ENCODE data around the gene STMND1. TPM values are rescaled to one million over a fixed set of nuclear protein-coding genes. Genes with fewer than 3 reads are reported as not detected.

STMND1 gene
- total RNA-seq, 1 experiment from 2014 or later = not detected

DNA sequence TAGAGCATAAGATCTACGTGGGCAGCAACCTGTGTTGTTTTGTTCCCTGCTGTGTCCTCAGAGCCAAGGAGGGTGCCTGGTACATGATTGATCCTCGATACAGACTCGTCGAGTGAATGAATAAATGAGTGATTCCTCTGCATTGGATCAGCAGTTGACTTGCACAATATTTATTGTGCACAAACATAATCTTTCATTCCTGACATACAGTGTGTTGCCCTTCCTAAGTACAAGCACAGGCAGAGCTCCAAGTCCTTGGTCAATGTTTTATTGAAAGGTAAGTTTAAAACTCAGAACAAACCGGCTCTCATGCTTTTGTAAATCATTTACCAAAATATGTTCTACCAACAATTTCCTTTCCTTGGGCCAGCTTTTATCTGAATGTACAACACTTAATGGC lies 57.4 kb downstream of the STMND1 start:
- Histone ChIP-seq H3K27ac (ENCODE audit: low read depth, low read length, poor library complexity, severe bottlenecking) (no peak overlapping the region), H3K36me3 (ENCODE audit: insufficient read depth, low read length, poor library complexity, severe bottlenecking) (no peaks in the 10 kb centered on the region), H3K9me3 (ENCODE audit: low read depth, low read length, poor library complexity, severe bottlenecking) (no peaks in the 10 kb centered on the region), H3K27me3 (replicated peaks; ENCODE audit: insufficient read depth, low read depth, low read length, poor library complexity) (no peaks in the 10 kb centered on the region), H3K4me3 (ENCODE audit: low read depth, low read length, poor library complexity, severe bottlenecking) (no peak overlapping the region), H3K4me1 (ENCODE audit: insufficient read depth, low read length, poor library complexity, severe bottlenecking) (no peaks in the 10 kb centered on the region)
- no peak for TF ChIP-seq EZH2 (IDR thresholded peaks at IDR 0.05; ENCODE audit: borderline replicate concordance, low read depth, low read length, poor library complexity, severe bottlenecking)
- TF ChIP-seq, protein P1, sequence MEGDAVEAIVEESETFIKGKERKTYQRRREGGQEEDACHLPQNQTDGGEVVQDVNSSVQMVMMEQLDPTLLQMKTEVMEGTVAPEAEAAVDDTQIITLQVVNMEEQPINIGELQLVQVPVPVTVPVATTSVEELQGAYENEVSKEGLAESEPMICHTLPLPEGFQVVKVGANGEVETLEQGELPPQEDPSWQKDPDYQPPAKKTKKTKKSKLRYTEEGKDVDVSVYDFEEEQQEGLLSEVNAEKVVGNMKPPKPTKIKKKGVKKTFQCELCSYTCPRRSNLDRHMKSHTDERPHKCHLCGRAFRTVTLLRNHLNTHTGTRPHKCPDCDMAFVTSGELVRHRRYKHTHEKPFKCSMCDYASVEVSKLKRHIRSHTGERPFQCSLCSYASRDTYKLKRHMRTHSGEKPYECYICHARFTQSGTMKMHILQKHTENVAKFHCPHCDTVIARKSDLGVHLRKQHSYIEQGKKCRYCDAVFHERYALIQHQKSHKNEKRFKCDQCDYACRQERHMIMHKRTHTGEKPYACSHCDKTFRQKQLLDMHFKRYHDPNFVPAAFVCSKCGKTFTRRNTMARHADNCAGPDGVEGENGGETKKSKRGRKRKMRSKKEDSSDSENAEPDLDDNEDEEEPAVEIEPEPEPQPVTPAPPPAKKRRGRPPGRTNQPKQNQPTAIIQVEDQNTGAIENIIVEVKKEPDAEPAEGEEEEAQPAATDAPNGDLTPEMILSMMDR (conservative IDR thresholded peaks at IDR 0.05; ENCODE audit: low read depth, low read length) = no peak
- ChIA-PET CTCF (no interaction called here), POLR2A (ENCODE audit: low non-redundant PET) (no interaction called here)
- DNase-seq (ENCODE audit: low spot score) = no peak
- intact Hi-C loops (cut with micrococcal nuclease; ENCODE audit: unreplicated experiment) = loop anchor here (5.0 kb wide), 1 partner anchor 1343 kb away; no protein-coding TSS in a partner anchor
- no TSS peak for BruUV-seq (replicated peaks)

DNA sequence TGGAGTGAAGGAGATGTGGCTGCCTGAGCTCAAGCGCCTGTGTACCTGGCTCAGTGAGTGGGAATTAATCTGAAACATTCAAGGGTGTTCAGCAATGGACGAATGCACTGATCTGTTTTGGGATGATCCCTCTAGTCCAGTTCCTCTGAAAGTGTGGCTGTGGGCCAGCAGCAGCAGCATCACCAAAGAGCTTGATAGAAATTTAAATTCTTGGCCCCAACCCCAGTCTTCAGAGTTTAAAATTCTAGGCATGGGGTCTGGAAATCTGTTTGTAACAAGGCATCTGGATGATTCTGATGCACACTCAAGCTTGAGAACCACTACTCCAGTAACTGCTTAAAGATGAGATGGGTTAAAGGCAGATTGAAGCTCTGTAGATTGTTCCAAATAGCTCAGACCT lies 59.2 kb downstream of the STMND1 start:
- intact Hi-C loops (cut with micrococcal nuclease; ENCODE audit: unreplicated experiment) = no loop called here
- Histone ChIP-seq H3K27me3 (replicated peaks; ENCODE audit: insufficient read depth, low read depth, low read length, poor library complexity) (no peaks in the 10 kb centered on the region), H3K36me3 (ENCODE audit: insufficient read depth, low read length, poor library complexity, severe bottlenecking) (no peaks in the 10 kb centered on the region), H3K27ac (ENCODE audit: low read depth, low read length, poor library complexity, severe bottlenecking) (no peak overlapping the region), H3K9me3 (ENCODE audit: low read depth, low read length, poor library complexity, severe bottlenecking) (no peaks in the 10 kb centered on the region), H3K4me1 (ENCODE audit: insufficient read depth, low read length, poor library complexity, severe bottlenecking) (no peaks in the 10 kb centered on the region), H3K4me3 (ENCODE audit: low read depth, low read length, poor library complexity, severe bottlenecking) (no peak overlapping the region)
- no peak for TF ChIP-seq EZH2 (IDR thresholded peaks at IDR 0.05; ENCODE audit: borderline replicate concordance, low read depth, low read length, poor library complexity, severe bottlenecking)
- TF ChIP-seq, protein P1 (conservative IDR thresholded peaks at IDR 0.05; ENCODE audit: low read depth, low read length) = no peak
- DNase-seq (ENCODE audit: low spot score) = no peak
- POLR2A ChIA-PET (ENCODE audit: low non-redundant PET) = interaction anchor here (0.5 kb wide), 1 partner anchor 10 kb away, joined by 12 read pairs; no protein-coding TSS in a partner anchor
- no TSS peak for BruUV-seq (replicated peaks)
- CTCF ChIA-PET = interaction anchor here (1.0 kb wide), 1 partner anchor 423 kb away, joined by 3 read pairs; no protein-coding TSS in a partner anchor

DNA sequence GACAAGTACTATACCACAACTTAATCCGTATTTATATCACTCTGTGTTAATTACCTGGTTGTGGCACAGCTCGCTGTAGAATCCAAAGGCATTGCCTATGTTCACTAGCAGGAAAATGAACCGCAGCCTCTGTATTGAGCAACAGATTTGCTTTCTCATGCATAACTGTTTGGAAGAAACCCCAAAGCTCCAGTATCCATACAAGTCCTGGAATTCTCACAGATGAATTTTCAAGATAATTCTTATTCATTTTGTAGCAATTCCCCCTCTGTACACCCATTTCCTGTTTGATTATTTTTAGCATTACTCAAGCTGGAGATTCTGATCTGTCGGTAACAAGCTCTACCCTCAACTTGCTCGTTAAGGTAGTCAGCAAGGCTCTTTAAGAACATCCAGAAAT lies 63.5 kb downstream of the STMND1 start:
- BruUV-seq (replicated peaks) = no TSS peak
- ChIA-PET POLR2A (ENCODE audit: low non-redundant PET) (no interaction called here), CTCF (no interaction called here)
- no peaks in the 10 kb centered on the region for H3K27me3 ChIP-seq (replicated peaks; ENCODE audit: insufficient read depth, low read depth, low read length, poor library complexity)
- no peak overlapping the region for H3K4me3 ChIP-seq (ENCODE audit: low read depth, low read length, poor library complexity, severe bottlenecking)
- no peak for TF ChIP-seq EZH2 (IDR thresholded peaks at IDR 0.05; ENCODE audit: borderline replicate concordance, low read depth, low read length, poor library complexity, severe bottlenecking)
- TF ChIP-seq, protein P1 (conservative IDR thresholded peaks at IDR 0.05; ENCODE audit: low read depth, low read length) = no peak
- no peak for DNase-seq (ENCODE audit: low spot score)
- H3K36me3 ChIP-seq (ENCODE audit: insufficient read depth, low read length, poor library complexity, severe bottlenecking) = no peaks in the 10 kb centered on the region
- H3K27ac ChIP-seq (ENCODE audit: low read depth, low read length, poor library complexity, severe bottlenecking) = no peak overlapping the region
- intact Hi-C loops (cut with micrococcal nuclease; ENCODE audit: unreplicated experiment) = no loop called here
- H3K9me3 ChIP-seq (ENCODE audit: low read depth, low read length, poor library complexity, severe bottlenecking) = no peaks in the 10 kb centered on the region
- H3K4me1 ChIP-seq (ENCODE audit: insufficient read depth, low read length, poor library complexity, severe bottlenecking) = no peaks in the 10 kb centered on the region

All from A673 (cell line).